AG04450 (cell line): Measurements from ENCODE around the gene DNASE1L2. TPM values are rescaled to one million over a fixed set of nuclear protein-coding genes. Genes with fewer than 3 reads are reported as not detected.

Source experiments
- CTCF ChIA-PET: fragments of 300-600, 350-600 bp; formaldehyde crosslinking; extraction: SDS; loops from one replicate; lab custom pipeline; 2022; ENCODE audit warnings: antibody characterized with exemption, inconsistent platforms; lab: Charles Lee
- POLR2A ChIA-PET: fragments of 350-600 bp; formaldehyde crosslinking; extraction: SDS; loops from one replicate; lab custom pipeline; 2021; ENCODE audit warnings: antibody characterized with exemption, inconsistent platforms; lab: Yijun Ruan, JAX
- DNase-seq: peaks from one replicate; pipeline ENCODE4 v3.0.0-alpha.2; 2011; ENCODE audit warnings: low read depth, low spot score
- H3K27ac ChIP-seq: one replicate; pipeline ENCODE4 v1.5.1; 2012; ENCODE audit warnings: low read depth, low read length, control low read depth
- H3K27me3 ChIP-seq: one replicate; pipeline ENCODE4 v1.6.0; 2012; ENCODE audit warnings: low read length; ENCODE audit not compliant: control insufficient read depth, insufficient read depth
- H3K4me3 ChIP-seq: 2 replicates; pipeline ENCODE4 v1.5.1; 2011; ENCODE audit warnings: mild to moderate bottlenecking, low read depth, low read length, control low read depth
- H3K9me3 ChIP-seq: 2 replicates; pipeline ENCODE4 v1.5.1; 2012; ENCODE audit warnings: low read length; ENCODE audit not compliant: control insufficient read depth, insufficient read depth
- polyA plus RNA-seq: library from polyadenylated mRNA; depleted of rRNA; stranded (reverse); fragments of >200 nt; gene quantifications from 2 replicates; pipeline ENCODE4 v1.2.3, GENCODE V29; 2011
- TF ChIP-seq, protein P1 (sequence below): IDR thresholded peaks from 2 replicates; pipeline ENCODE4 v1.5.1; 2011; ENCODE audit warnings: low read depth, low read length, control low read depth, inconsistent platforms

DNASE1L2 gene
- polyA plus RNA-seq, 1 experiment, result 0.14 TPM

DNA sequence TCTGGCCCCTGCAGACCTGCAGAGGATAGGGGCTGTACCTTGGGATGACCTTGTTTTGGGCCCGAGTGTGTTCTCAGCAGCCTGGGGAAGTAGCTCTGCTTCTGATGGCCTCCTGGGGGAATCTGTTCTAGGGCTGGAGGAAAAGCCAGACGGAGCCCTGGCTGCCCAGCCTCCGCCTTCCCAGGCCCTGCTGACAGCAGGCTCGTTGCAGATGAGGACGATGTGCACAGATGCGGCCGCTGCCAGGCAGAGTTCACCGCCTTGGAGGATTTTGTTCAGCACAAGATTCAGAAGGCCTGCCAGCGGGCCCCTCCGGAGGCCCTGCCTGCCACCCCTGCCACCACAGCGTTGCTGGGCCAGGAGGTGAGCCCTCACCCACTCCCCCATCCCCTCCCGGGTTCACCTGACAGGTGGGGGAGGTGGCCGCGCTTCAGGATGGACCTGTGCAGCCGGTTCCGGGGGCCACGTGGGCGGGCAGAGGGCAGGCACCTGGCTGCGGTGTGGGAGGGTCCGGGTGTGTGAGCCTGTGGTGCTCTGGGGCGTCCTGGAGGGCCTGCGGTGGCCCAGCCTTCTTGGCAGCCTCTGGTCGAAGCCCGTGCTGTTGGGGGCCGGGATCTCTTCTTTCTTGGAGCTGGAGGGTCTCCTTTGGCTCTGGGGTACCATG, 8.0 kb upstream of the DNASE1L2 start:
- no peaks in the 10 kb centered on the region for H3K27me3 ChIP-seq
- ChIA-PET CTCF (no interaction called here), POLR2A (no interaction called here)
- no peak overlapping the region for H3K27ac ChIP-seq
- no peak overlapping the region for H3K4me3 ChIP-seq
- no peak for DNase-seq
- TF ChIP-seq, protein P1, sequence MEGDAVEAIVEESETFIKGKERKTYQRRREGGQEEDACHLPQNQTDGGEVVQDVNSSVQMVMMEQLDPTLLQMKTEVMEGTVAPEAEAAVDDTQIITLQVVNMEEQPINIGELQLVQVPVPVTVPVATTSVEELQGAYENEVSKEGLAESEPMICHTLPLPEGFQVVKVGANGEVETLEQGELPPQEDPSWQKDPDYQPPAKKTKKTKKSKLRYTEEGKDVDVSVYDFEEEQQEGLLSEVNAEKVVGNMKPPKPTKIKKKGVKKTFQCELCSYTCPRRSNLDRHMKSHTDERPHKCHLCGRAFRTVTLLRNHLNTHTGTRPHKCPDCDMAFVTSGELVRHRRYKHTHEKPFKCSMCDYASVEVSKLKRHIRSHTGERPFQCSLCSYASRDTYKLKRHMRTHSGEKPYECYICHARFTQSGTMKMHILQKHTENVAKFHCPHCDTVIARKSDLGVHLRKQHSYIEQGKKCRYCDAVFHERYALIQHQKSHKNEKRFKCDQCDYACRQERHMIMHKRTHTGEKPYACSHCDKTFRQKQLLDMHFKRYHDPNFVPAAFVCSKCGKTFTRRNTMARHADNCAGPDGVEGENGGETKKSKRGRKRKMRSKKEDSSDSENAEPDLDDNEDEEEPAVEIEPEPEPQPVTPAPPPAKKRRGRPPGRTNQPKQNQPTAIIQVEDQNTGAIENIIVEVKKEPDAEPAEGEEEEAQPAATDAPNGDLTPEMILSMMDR, result no peak
- H3K9me3 ChIP-seq, result no peaks in the 10 kb centered on the region; the same call in 1 of the 2 replicates

DNA sequence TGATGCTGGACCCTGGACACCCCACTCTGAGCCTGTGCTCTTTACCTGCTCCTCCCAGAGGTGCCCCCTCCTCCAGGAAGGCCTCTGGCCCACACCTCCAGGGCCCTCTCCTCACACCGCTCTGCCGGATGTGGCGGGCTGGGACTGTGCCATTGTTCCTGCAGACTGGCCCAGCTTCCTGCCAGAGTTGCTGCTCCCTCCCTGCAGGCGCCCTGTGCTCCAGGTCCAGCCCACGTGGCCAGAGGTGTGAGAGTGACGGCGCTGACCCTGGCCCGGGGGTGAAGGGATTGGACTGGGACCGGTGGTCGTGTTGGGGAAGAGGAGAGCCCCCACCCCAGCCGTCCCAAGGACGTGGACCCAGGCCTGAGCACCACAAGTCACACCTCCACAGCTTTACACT, 7.2 kb upstream of the DNASE1L2 start:
- Histone ChIP-seq H3K27me3 (no peaks in the 10 kb centered on the region), H3K27ac (no peak overlapping the region), H3K9me3 (no peaks in the 10 kb centered on the region; the same call in 1 of the 2 replicates), H3K4me3 (no peak overlapping the region)
- ChIA-PET POLR2A (no interaction called here), CTCF (no interaction called here)
- TF ChIP-seq, protein P1, result no peak
- DNase-seq, result no peak

DNA sequence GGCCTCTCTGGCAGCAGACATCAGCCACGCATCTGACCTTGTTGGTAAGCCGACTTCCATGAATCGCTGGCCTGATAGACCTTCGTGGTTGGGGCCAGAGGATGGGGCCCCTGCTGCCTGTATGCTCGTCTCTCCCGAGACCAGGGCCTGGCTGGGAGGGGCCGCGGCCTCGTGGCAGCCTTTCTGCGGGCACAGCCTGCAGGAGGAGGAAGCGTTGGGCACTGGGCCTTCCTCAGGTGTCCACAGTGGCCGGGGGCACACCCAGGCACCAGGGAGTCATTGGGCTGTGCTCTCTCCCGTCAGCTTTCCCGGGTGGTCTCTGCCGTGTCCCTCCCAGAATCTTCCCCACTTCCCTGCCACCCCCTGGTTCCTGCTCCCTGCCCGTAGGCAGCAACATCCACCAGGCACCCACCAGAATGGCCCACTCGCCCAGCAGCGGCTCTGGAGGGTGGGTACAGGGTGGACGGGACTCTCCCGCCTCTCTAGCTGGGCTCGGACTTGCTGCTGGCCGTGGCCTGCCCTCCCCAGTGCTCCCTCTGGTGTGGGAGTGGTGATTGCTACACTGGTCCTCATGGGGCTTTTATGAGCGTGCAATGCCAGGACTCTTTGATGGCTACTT, 6.5 kb upstream of the DNASE1L2 start:
- TF ChIP-seq, protein P1, result no peak
- POLR2A ChIA-PET, result interaction anchor here (0.7 kb wide), 1 partner anchor 294 kb away, joined by 5 read pairs; no protein-coding TSS in a partner anchor
- no peaks in the 10 kb centered on the region; the same call in 1 of the 2 replicates for H3K9me3 ChIP-seq

DNA sequence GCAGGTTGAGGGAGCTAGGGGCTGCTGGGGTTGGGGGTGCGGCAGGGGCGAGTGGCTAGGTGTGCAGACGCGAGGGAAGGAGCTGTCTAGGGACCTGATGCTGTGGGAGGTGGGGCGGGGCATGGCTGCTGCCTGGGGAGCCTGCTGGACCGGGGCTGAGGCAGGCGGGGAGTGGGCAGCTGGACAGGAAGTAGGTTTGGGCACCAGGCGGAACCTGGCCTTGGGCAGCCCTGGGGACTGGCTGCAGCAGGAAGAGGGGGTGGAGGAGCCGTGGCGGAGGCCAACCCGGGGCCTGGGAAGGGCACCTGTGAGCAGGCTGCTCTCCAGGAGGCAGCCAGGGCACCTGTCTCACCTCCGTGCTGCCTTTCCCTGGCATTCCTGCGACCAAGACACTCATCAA, 5.9 kb upstream of the DNASE1L2 start:
- H3K4me3 ChIP-seq, result no peak overlapping the region
- no peaks in the 10 kb centered on the region for H3K27me3 ChIP-seq
- no peak for DNase-seq
- no peak overlapping the region for H3K27ac ChIP-seq
- POLR2A ChIA-PET, result interaction anchor here (0.6 to 0.7 kb wide), 2 partner anchors 235 to 295 kb away, joined by 5 to 7 read pairs; no protein-coding TSS in a partner anchor
- CTCF ChIA-PET, result no interaction called here
- no peaks in the 10 kb centered on the region; the same call in 1 of the 2 replicates for H3K9me3 ChIP-seq
- TF ChIP-seq, protein P1, result no peak

More for the DNA sequence above, 6.5 kb upstream of the DNASE1L2 start:
- H3K27ac ChIP-seq, result no peak overlapping the region
- CTCF ChIA-PET, result no interaction called here
- H3K27me3 ChIP-seq, result no peaks in the 10 kb centered on the region
- DNase-seq, result no peak
- no peak overlapping the region for H3K4me3 ChIP-seq
